Gastroesophageal sphincter (tissue), 3 donors: ENCODE data around the gene WDR88.

Experiments
- CTCF ChIP-seq, 4 experiments: fragments of 200-600 bp in 2 of 4; fragments of 450-650 bp in 2 of 4; sonication (generic) in 1 of 4; IDR thresholded peaks; one replicate each; pipeline ENCODE4 v1.5.1; 2017 to 2019; ENCODE audit warnings: antibody characterized with exemption in 4 of 4, mild to moderate bottlenecking in 2 of 4, moderate library complexity in 2 of 4
- POLR2A ChIP-seq, 2 donors: fragments of 450-650 bp; IDR thresholded peaks; one replicate each; pipeline ENCODE4 v1.6.1; 2017; ENCODE audit warnings: antibody characterized with exemption in 2 of 2, mild to moderate bottlenecking in 2 of 2, moderate library complexity in 1 of 2

- TF ChIP-seq POLR2A (IDR thresholded peaks at IDR 0.05) (no peak), CTCF (IDR thresholded peaks at IDR 0.05) (no peak)
Observed at GRCh38 chr19:33086955-33087354, 45.0 kb upstream of the WDR88 start.
